CD14-positive monocyte (primary cell): ENCODE measurements around the gene FAM83D. TPM values are rescaled to one million over a fixed set of nuclear protein-coding genes. Genes with fewer than 3 reads are reported as not detected.
A peak's percentile ranks its signal among the peaks of the same experiment; 100 is the strongest.

ENCODE experiments used
- DNase-seq, 3 donors: peaks; one replicate each; pipeline ENCODE4 v3.0.0-alpha.2; 2011 to 2022
- H2AFZ ChIP-seq: 2 replicates; pipeline ENCODE4 v1.6.0; 2012; ENCODE audit warnings: mild to moderate bottlenecking, low read depth, low read length, inconsistent platforms; ENCODE audit not compliant: insufficient read depth, poor library complexity, severe bottlenecking
- H3K27ac ChIP-seq, 2 donors: 1 replicate in 1 of 2; 2 replicates in 1 of 2; pipeline ENCODE4 v1.5.1; 2012 to 2013; ENCODE audit warnings: low read length in 2 of 2, control low read depth in 1 of 2, inconsistent platforms in 1 of 2, low read depth in 1 of 2, mild to moderate bottlenecking in 1 of 2
- H3K27me3 ChIP-seq, 2 donors: one replicate each; pipeline versions ENCODE4 v1.6.0 to v1.6.1; 2011 to 2013; ENCODE audit warnings: low read length in 2 of 2; ENCODE audit not compliant: control insufficient read depth in 2 of 2, insufficient read depth in 2 of 2
- H3K36me3 ChIP-seq, 2 donors: replicated peaks in 1 of 2; 1 replicate in 1 of 2; 2 replicates in 1 of 2; pipeline versions ENCODE4 v1.5.1 to v1.6.1; 2012 to 2013; ENCODE audit warnings: low read length in 2 of 2, control low read depth in 1 of 2, inconsistent platforms in 1 of 2, mild to moderate bottlenecking in 1 of 2; ENCODE audit not compliant: insufficient read depth in 2 of 2, control insufficient read depth in 1 of 2
- H3K4me1 ChIP-seq, 2 donors: 1 replicate in 1 of 2; 2 replicates in 1 of 2; pipeline versions ENCODE4 v1.5.1 to v1.6.1; 2012 to 2013; ENCODE audit warnings: low read length in 2 of 2, control low read depth in 1 of 2, inconsistent platforms in 1 of 2, mild to moderate bottlenecking in 1 of 2, moderate library complexity in 1 of 2; ENCODE audit not compliant: insufficient read depth in 2 of 2, control insufficient read depth in 1 of 2
- H3K4me2 ChIP-seq: replicated peaks from 2 replicates; pipeline ENCODE3; 2012; ENCODE audit warnings: low read length, moderate library complexity, mild to moderate bottlenecking; ENCODE audit not compliant: poor library complexity, severe bottlenecking; ENCODE audit errors: extremely low read depth
- H3K4me3 ChIP-seq, 3 experiments: fragments of 200-600 bp in 1 of 3; sonication (generic) in 1 of 3; replicated peaks in 1 of 3; 1 replicate in 2 of 3; 2 replicates in 1 of 3; pipeline ENCODE4 v1.5.1; 2011 to 2013; ENCODE audit warnings: low read length in 3 of 3, mild to moderate bottlenecking in 3 of 3, control low read depth in 2 of 3, low read depth in 2 of 3, inconsistent platforms in 1 of 3, moderate library complexity in 1 of 3
- H3K79me2 ChIP-seq: 2 replicates; pipeline ENCODE4 v1.6.0; 2012; ENCODE audit warnings: mild to moderate bottlenecking, control low read depth, inconsistent platforms, low read length, moderate library complexity; ENCODE audit not compliant: insufficient read depth
- H3K9ac ChIP-seq: 2 replicates; pipeline ENCODE4 v1.6.0; 2017; ENCODE audit warnings: low read length, mild to moderate bottlenecking; ENCODE audit not compliant: insufficient read depth, poor library complexity, severe bottlenecking
- H3K9me3 ChIP-seq, 2 donors: replicated peaks in 1 of 2; 1 replicate in 1 of 2; 2 replicates in 1 of 2; pipeline versions ENCODE4 v1.5.1 to v1.6.1; 2012 to 2013; ENCODE audit warnings: low read length in 2 of 2, control low read depth in 1 of 2; ENCODE audit not compliant: control insufficient read depth in 1 of 2, insufficient read depth in 1 of 2
- H4K20me1 ChIP-seq: 2 replicates; pipeline ENCODE4 v1.6.0; 2012; ENCODE audit warnings: mild to moderate bottlenecking, low read length, control low read depth, moderate library complexity; ENCODE audit not compliant: insufficient read depth
- H3K27ac Mint-ChIP-seq, 7 donors: one replicate each; pipeline ENCODE4 v1.8.0; 2020; ENCODE audit warnings: mild to moderate bottlenecking in 7 of 7, mixed read lengths in 7 of 7, moderate library complexity in 6 of 7, inconsistent platforms in 2 of 7
- H3K27me3 Mint-ChIP-seq, 3 donors: one replicate each; pipeline ENCODE4 v1.8.0; 2021 to 2022; ENCODE audit warnings: low read depth in 3 of 3, mild to moderate bottlenecking in 3 of 3, mixed read lengths in 3 of 3, moderate library complexity in 3 of 3, inconsistent platforms in 1 of 3
- H3K36me3 Mint-ChIP-seq, 2 donors: one replicate each; pipeline ENCODE4 v1.8.0; 2020; ENCODE audit warnings: mixed read lengths in 2 of 2, inconsistent platforms in 1 of 2, mild to moderate bottlenecking in 1 of 2
- H3K4me1 Mint-ChIP-seq: one replicate; pipeline ENCODE4 v1.8.0; 2020; ENCODE audit warnings: mild to moderate bottlenecking, mixed read lengths
- H3K4me3 Mint-ChIP-seq, 2 donors: one replicate each; pipeline ENCODE4 v1.8.0; 2020; ENCODE audit warnings: mild to moderate bottlenecking in 2 of 2, mixed read lengths in 2 of 2, moderate library complexity in 1 of 2
- H3K9me3 Mint-ChIP-seq, 7 donors: one replicate each; pipeline ENCODE4 v1.8.0; 2020 to 2022; ENCODE audit warnings: mixed read lengths in 7 of 7, mild to moderate bottlenecking in 6 of 7, moderate library complexity in 6 of 7, inconsistent platforms in 2 of 7
- CTCF ChIP-seq: fragments of 200-600 bp; IDR thresholded peaks from one replicate; pipeline ENCODE4 v1.8.0; 2022; ENCODE audit warnings: antibody characterized with exemption, mild to moderate bottlenecking
- WGBS: methylation state at CpG from one replicate; pipeline ENCODE4 v1.1.5; 2013; ENCODE audit warnings: missing lambda C conversion rate; ENCODE audit not compliant: insufficient coverage; 5-methylcytosine and 5-hydroxymethylcytosine counted together
- intact Hi-C, 2 donors: fragments of 100-400 bp; cut with micrococcal nuclease; formaldehyde crosslinking; loops; one replicate each; pipeline versions ENCODE4 v1.15.0 to v1.15.1; 2023
- polyA plus RNA-seq, 3 donors: library from polyadenylated mRNA; depleted of rRNA in 1 of 3; unstranded in 2 of 3; stranded (reverse) in 1 of 3; fragments of 300-500 nt in 2 of 3; fragments of >200 nt in 1 of 3; fragmentation: Illumina TruSeq in 2 of 3; gene quantifications; 1 replicate in 2 of 3; 2 replicates in 1 of 3; pipeline ENCODE4 v1.2.3, GENCODE V29; 2012 to 2021

FAM83D gene
- polyA plus RNA-seq, 3 donors = 0.09 to 0.15 TPM; not detected in 1

- no peak for TF ChIP-seq CTCF
- Mint-ChIP-seq H3K27ac (peak overlapping the region in 3 of 7 donors; percentile 0 to 83 (median 50)), H3K9me3 (no peaks in the 10 kb centered on the region), H3K27me3 (peaks cover 0 to 1% (median 0%) of the 10 kb centered on the region in 3 donors), H3K36me3 (peaks cover 10 to 27% of the 10 kb centered on the region in 2 donors), H3K4me1 (peaks cover 48% of the 10 kb centered on the region), H3K4me3 (no peak overlapping the region)
- no peaks in the 10 kb centered on the region for H3K27me3 ChIP-seq
- H3K4me2 ChIP-seq = no peak overlapping the region
- H3K36me3 ChIP-seq = peaks cover 0 to 21% of the 10 kb centered on the region in 2 donors
- H3K79me2 ChIP-seq = peaks cover 100% of the 10 kb centered on the region
- H3K9ac ChIP-seq = no peak overlapping the region
- WGBS = 100% methylated on average over 2 of the region's 4 CpGs
- no peaks in the 10 kb centered on the region for H4K20me1 ChIP-seq
- no peak overlapping the region for H2AFZ ChIP-seq
- H3K27ac ChIP-seq = no peak overlapping the region
- no peak overlapping the region for H3K4me3 ChIP-seq
- no peak for DNase-seq
- intact Hi-C loops = loop anchor here in 1 of 2 donors (10.0 kb wide), 1 partner anchor 113 kb away; no protein-coding TSS in a partner anchor
- peaks cover 18% of the 10 kb centered on the region in 2 donors for H3K4me1 ChIP-seq
- H3K9me3 ChIP-seq = no peaks in the 10 kb centered on the region
Observed at GRCh38 chr20:38931984-38932383, 5.8 kb downstream of the FAM83D start.

DNA sequence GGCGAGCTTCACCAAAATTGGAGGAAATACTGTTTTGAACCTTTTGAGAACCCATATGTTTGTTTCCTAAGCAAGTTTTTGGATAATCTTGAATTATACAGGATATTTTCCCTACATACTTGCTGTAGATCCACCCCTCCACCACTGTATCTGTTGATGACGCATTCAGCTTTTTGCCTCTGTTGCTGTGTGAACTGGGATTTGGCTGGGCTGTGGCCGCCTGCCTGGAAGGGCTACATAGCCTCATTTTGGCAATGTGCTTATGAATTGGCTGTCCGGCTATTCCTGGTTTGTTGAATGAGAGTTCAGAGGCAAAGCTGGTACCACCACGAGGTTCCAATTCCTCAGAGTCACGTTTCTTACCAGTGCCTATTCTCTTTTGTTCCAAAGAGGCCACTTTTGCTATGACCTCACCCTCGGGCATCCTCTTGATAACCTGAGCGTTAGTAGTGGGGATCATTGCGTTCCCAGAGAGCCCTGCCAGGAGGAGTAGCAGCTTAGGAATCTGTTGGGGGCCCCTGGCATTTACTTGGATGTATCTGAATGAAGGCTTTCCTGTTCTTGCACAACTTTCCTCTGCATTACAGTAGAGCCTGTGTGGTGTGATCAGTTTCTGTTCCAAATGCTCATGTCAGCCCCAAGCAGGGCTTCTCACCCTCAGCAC, 6.4 kb downstream of the FAM83D start:
- H3K36me3 Mint-ChIP-seq = peaks cover 10 to 33% of the 10 kb centered on the region in 2 donors
- H3K79me2 ChIP-seq = peaks cover 100% of the 10 kb centered on the region
- no peak for TF ChIP-seq CTCF
- no peaks in the 10 kb centered on the region for H3K9me3 Mint-ChIP-seq
- WGBS = 74% methylated on average over 7 of the region's 9 CpGs
- no peak overlapping the region for H3K9ac ChIP-seq
- peak overlapping the region in 1 of 2 donors; percentile 6 for H3K27ac ChIP-seq
- H3K4me1 ChIP-seq = peaks cover 12% of the 10 kb centered on the region in 2 donors
- intact Hi-C loops = loop anchor here in 1 of 2 donors (10.0 kb wide), 1 partner anchor 112 kb away; no protein-coding TSS in a partner anchor
- no peak overlapping the region for H3K4me3 ChIP-seq
- no peaks in the 10 kb centered on the region for H3K9me3 ChIP-seq
- H2AFZ ChIP-seq = no peak overlapping the region
- no peak for DNase-seq
- H3K4me1 Mint-ChIP-seq = peaks cover 42% of the 10 kb centered on the region
- peaks cover 0 to 1% (median 0%) of the 10 kb centered on the region in 3 donors for H3K27me3 Mint-ChIP-seq
- no peak overlapping the region for H3K4me2 ChIP-seq
- peak overlapping the region in 3 of 7 donors; percentile 34 to 74 (median 68) for H3K27ac Mint-ChIP-seq
- no peaks in the 10 kb centered on the region for H3K27me3 ChIP-seq
- no peak overlapping the region for H3K4me3 Mint-ChIP-seq
- H3K36me3 ChIP-seq = peaks cover 0 to 27% of the 10 kb centered on the region in 2 donors
- H4K20me1 ChIP-seq = no peaks in the 10 kb centered on the region
